ENCODE results near the gene SLC25A21.

GRCh38 chr14:36818794-36819384, 353.5 kb downstream of the SLC25A21 start:
- TF ChIP-seq POLR2A (IDR thresholded peaks at IDR 0.05; ENCODE audit: low read length) (no peak), GATA1 (IDR thresholded peaks at IDR 0.05; ENCODE audit: low read depth, low read length) (no peak)
